HK-2 (cell line): Measurements from ENCODE around the gene KAT6B.

Source experiments
- DNase-seq: peaks from one replicate; pipeline ENCODE4 v3.0.0-alpha.2; 2018; ENCODE audit not compliant: unreplicated experiment

KAT6B gene

GRCh38 chr10:74953214-74953613, 126.8 kb downstream of the KAT6B start:
- DNase-seq = no peak

GRCh38 chr10:74955796-74956195, 129.4 kb downstream of the KAT6B start:
- DNase-seq = no peak

- no peak for DNase-seq
These were observed 130.2 kb downstream of the KAT6B start for GRCh38 chr10:74956555-74957111.

- DNase-seq = no peak
These were observed 131.0 kb downstream of the KAT6B start for GRCh38 chr10:74957285-74957961.

- no peak for DNase-seq
These were observed 131.9 kb downstream of the KAT6B start for GRCh38 chr10:74958316-74958715.

GRCh38 chr10:74960670-74961069, 134.3 kb downstream of the KAT6B start:
- DNase-seq = no peak

- no peak for DNase-seq
These were observed 136.1 kb downstream of the KAT6B start for GRCh38 chr10:74962517-74962916.

GRCh38 chr10:74963549-74963948, 137.1 kb downstream of the KAT6B start:
- DNase-seq = no peak

GRCh38 chr10:74967911-74968666, 141.7 kb downstream of the KAT6B start:
- DNase-seq = no peak

GRCh38 chr10:74968667-74969061, 142.3 kb downstream of the KAT6B start:
- no peak for DNase-seq

GRCh38 chr10:74969093-74969492, 142.7 kb downstream of the KAT6B start:
- no peak for DNase-seq

- no peak for DNase-seq
These were observed 143.1 kb downstream of the KAT6B start for GRCh38 chr10:74969530-74969929.

GRCh38 chr10:74973741-74974392, 147.5 kb downstream of the KAT6B start:
- no peak for DNase-seq

- no peak for DNase-seq
These were observed 149.4 kb downstream of the KAT6B start for GRCh38 chr10:74975758-74976157.

GRCh38 chr10:74976565-74976964, 150.2 kb downstream of the KAT6B start:
- DNase-seq = no peak

- DNase-seq = no peak
These were observed 150.7 kb downstream of the KAT6B start for GRCh38 chr10:74977072-74977471.

GRCh38 chr10:74977913-74978847, 151.8 kb downstream of the KAT6B start:
- DNase-seq = no peak

- DNase-seq = no peak
These were observed 155.6 kb downstream of the KAT6B start for GRCh38 chr10:74981831-74982633.

GRCh38 chr10:74982634-74982982, 156.2 kb downstream of the KAT6B start:
- no peak for DNase-seq

- no peak for DNase-seq
These were observed 157.0 kb downstream of the KAT6B start for GRCh38 chr10:74983383-74983782.
